HEK293T (cell line): ENCODE data around the gene RNF20.

Experiments
- CTBP1 ChIP-seq: fragments of 450-650 bp; IDR thresholded peaks from 2 replicates; pipeline ENCODE4 v1.6.1; 2016; ENCODE audit warnings: borderline replicate concordance
- FOXA1 ChIP-seq: fragments of 450-650 bp; IDR thresholded peaks from 2 replicates; pipeline ENCODE4 v1.6.1; 2016; ENCODE audit warnings: mild to moderate bottlenecking
- FOXK2 ChIP-seq: fragments of 450-650 bp; IDR thresholded peaks from 2 replicates; pipeline ENCODE4 v1.6.1; 2016; ENCODE audit warnings: mild to moderate bottlenecking
- FOXM1 ChIP-seq: fragments of 450-650 bp; IDR thresholded peaks from 2 replicates; pipeline ENCODE4 v1.6.1; 2017; ENCODE audit warnings: mild to moderate bottlenecking, borderline replicate concordance
- SUZ12 ChIP-seq: fragments of 450-650 bp; IDR thresholded peaks from 2 replicates; pipeline ENCODE4 v1.6.1; 2016; ENCODE audit warnings: mild to moderate bottlenecking
- TF ChIP-seq, protein P1 (sequence below): fragments of 450-650 bp; IDR thresholded peaks from 2 replicates; pipeline ENCODE4 v1.6.1; 2016

DNA sequence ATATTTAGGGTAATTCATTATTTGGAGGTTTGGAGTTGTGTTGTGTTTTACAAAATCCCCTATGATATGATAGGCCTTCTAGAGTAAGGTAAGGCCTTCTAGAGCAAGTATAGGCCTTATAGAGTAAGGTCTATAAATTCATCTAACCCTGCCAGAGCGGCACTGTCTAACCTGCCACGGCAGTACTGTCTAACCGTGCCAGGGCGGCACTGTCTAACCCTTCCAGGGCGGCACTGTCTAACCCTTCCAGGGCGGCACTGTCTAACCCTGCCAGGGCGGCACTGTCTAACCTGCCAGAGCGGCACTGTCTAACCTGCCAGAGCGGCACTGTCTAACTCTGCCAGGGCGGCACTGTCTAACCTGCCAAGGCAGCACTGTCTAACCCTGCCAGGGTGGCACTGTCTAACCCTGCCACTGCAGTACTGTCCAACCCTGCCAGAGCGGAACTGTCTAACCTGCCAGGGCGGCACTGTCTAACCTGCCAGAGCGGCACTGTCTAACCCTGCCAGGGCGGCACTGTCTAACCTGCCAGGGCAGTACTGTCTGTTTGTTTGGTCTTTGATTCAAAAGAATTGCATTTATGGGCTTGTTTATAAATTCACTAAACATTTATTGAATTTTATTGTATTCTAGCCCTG is 9.6 kb downstream of the RNF20 start:
- TF ChIP-seq FOXM1 (no peak), FOXK2 (no peak), FOXA1 (no peak), CTBP1 (no peak), SUZ12 (no peak)
- TF ChIP-seq, protein P1, sequence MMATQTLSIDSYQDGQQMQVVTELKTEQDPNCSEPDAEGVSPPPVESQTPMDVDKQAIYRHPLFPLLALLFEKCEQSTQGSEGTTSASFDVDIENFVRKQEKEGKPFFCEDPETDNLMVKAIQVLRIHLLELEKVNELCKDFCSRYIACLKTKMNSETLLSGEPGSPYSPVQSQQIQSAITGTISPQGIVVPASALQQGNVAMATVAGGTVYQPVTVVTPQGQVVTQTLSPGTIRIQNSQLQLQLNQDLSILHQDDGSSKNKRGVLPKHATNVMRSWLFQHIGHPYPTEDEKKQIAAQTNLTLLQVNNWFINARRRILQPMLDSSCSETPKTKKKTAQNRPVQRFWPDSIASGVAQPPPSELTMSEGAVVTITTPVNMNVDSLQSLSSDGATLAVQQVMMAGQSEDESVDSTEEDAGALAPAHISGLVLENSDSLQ = no peak
